ENCODE measurements around the gene LSAMP. TPM values are rescaled to one million over a fixed set of nuclear protein-coding genes. Genes with fewer than 3 reads are reported as not detected.

The LSAMP gene
- total RNA-seq, 2 donors from 2014 or later, result 1.1 to 5.9 TPM

GRCh38 chr3:116029266-116029665, 416.0 kb downstream of the LSAMP start:
- no peaks in the 10 kb centered on the region for H3K4me1 ChIP-seq
- DNase-seq, result no peak
- no peak overlapping the region for H3K9ac ChIP-seq (ENCODE audit: low read depth in 2 of 2, low read length in 2 of 2)
- no peak for TF ChIP-seq CTCF (IDR thresholded peaks at IDR 0.05)
- no peaks in the 10 kb centered on the region for H3K9me3 ChIP-seq
- no peak overlapping the region for H3K4me3 ChIP-seq
- intact Hi-C loops (cut with DNase I), result no loop called here
- no peaks in the 10 kb centered on the region for H3K27me3 ChIP-seq
- H3K36me3 ChIP-seq, result no peaks in the 10 kb centered on the region
- no peak overlapping the region for H3K27ac ChIP-seq

DNA sequence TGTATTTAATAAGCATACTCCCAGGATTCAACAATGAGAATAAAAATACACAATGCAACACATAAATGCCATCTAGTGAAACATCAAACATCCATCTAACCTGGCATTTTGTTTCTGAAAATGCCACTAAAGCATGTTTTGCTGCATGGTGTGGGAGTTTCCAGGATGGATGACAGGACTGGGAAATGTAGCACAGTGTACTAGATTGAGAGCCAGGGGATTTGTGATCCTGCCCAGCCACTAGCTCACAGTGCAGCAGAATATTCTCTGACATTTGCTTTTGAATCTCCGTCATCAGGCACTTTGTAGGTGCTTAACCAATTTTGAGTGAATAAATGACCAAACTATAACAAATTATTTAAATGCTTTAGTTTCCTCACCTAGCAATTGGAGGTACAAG, 417.1 kb downstream of the LSAMP start:
- Histone ChIP-seq H3K4me3 (no peak overlapping the region), H3K36me3 (no peaks in the 10 kb centered on the region), H3K4me1 (no peaks in the 10 kb centered on the region), H3K27ac (no peak overlapping the region), H3K9ac (ENCODE audit: low read depth in 2 of 2, low read length in 2 of 2) (no peak overlapping the region), H3K27me3 (no peaks in the 10 kb centered on the region), H3K9me3 (no peaks in the 10 kb centered on the region)
- TF ChIP-seq CTCF (IDR thresholded peaks at IDR 0.05), result no peak
- DNase-seq, result no peak
- intact Hi-C loops (cut with DNase I), result no loop called here

DNA sequence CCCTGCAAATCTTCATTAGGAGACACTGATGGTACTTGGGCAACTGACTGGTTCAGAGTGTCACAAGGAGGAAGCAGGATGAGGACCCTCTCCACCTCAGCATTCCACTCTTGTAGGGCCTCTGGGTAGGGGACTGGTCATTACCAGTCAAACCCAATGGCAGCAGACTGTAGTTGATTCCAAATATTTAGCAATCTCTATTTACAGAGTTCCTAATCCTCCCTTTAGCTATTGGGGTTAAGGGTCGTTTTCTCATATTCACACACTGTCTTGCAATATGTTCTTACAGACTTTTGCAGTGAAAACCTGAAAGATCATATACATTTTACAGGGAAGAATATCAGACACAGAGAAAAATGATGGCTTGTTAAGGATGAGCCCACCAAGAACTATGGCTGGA, 424.3 kb downstream of the LSAMP start:
- Histone ChIP-seq H3K4me1 (no peaks in the 10 kb centered on the region), H3K9me3 (no peaks in the 10 kb centered on the region), H3K27me3 (no peaks in the 10 kb centered on the region), H3K9ac (ENCODE audit: low read depth in 2 of 2, low read length in 2 of 2) (no peak overlapping the region), H3K27ac (no peak overlapping the region), H3K4me3 (no peak overlapping the region), H3K36me3 (no peaks in the 10 kb centered on the region)
- TF ChIP-seq CTCF (IDR thresholded peaks at IDR 0.05), result no peak
- no peak for DNase-seq
- intact Hi-C loops (cut with DNase I), result no loop called here

DNA sequence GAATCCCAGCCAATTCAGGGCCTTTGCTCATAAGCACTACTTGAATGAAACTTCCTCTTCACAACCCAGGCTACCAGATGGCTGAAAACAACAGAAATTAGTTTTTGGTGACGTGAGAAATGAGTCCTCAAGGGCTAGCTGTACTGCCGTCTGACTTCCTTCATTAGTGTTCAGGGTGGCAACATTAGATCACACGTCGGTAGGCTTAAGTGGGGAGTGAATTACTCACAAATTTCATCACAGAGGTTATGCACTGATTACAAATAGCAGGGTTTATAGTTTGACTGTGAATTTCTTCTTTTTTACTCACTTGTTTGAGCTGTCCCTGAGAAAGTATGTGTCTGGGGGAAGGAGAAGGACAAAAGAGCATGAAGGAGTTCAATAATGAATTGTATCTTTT, 424.8 kb downstream of the LSAMP start:
- Histone ChIP-seq H3K9ac (ENCODE audit: low read depth in 2 of 2, low read length in 2 of 2) (no peak overlapping the region), H3K36me3 (no peaks in the 10 kb centered on the region), H3K27me3 (no peaks in the 10 kb centered on the region), H3K4me3 (no peak overlapping the region), H3K4me1 (no peaks in the 10 kb centered on the region), H3K9me3 (no peaks in the 10 kb centered on the region), H3K27ac (no peak overlapping the region)
- no peak for TF ChIP-seq CTCF (IDR thresholded peaks at IDR 0.05)
- DNase-seq, result no peak
- intact Hi-C loops (cut with DNase I), result no loop called here

GRCh38 chr3:116019254-116019763, 426.0 kb downstream of the LSAMP start:
- intact Hi-C loops (cut with DNase I), result no loop called here
- TF ChIP-seq CTCF (IDR thresholded peaks at IDR 0.05), result no peak
- no peak overlapping the region for H3K4me3 ChIP-seq
- no peak overlapping the region for H3K27ac ChIP-seq
- H3K27me3 ChIP-seq, result no peaks in the 10 kb centered on the region
- H3K36me3 ChIP-seq, result no peaks in the 10 kb centered on the region
- DNase-seq, result no peak
- H3K9me3 ChIP-seq, result no peaks in the 10 kb centered on the region
- H3K9ac ChIP-seq (ENCODE audit: low read depth in 2 of 2, low read length in 2 of 2), result no peak overlapping the region
- H3K4me1 ChIP-seq, result no peaks in the 10 kb centered on the region

DNA sequence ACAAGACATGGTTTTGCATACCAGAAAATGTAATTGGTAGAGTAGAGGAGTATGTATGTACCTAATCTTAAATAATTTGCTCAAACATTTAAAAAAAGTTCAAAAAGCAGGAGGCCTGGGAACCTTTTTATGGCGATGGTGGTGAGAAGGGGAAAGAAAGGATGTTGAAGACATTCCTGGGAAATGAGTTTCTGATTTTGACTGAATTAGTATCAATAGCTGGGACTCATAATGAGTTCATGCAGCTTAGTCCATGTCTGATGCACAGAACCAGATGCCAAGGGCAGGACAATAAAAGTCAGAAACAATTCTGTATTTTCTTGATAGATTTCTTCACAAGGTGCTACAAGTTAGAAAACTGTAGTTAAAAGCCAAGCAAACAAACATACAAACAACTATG, 426.6 kb downstream of the LSAMP start:
- Histone ChIP-seq H3K27ac (no peak overlapping the region), H3K4me1 (no peaks in the 10 kb centered on the region), H3K9me3 (no peaks in the 10 kb centered on the region), H3K9ac (ENCODE audit: low read depth in 2 of 2, low read length in 2 of 2) (no peak overlapping the region), H3K36me3 (no peaks in the 10 kb centered on the region), H3K27me3 (no peaks in the 10 kb centered on the region), H3K4me3 (no peak overlapping the region)
- intact Hi-C loops (cut with DNase I), result no loop called here
- TF ChIP-seq CTCF (IDR thresholded peaks at IDR 0.05), result no peak
- DNase-seq, result no peak

Data from colonic mucosa (tissue), 4 donors.